HEK293T (cell line): Measurements from ENCODE around the gene GLG1.
"Not testable (repeated sequence)": the region's sequence is repeated elsewhere in the genome, so short reads cannot be mapped to it uniquely, and the experiment has no call there.

Source experiments
- CTBP1 ChIP-seq: fragments of 450-650 bp; IDR thresholded peaks from 2 replicates; pipeline ENCODE4 v1.6.1; 2016; ENCODE audit warnings: borderline replicate concordance
- FOXA1 ChIP-seq: fragments of 450-650 bp; IDR thresholded peaks from 2 replicates; pipeline ENCODE4 v1.6.1; 2016; ENCODE audit warnings: mild to moderate bottlenecking
- FOXM1 ChIP-seq: fragments of 450-650 bp; IDR thresholded peaks from 2 replicates; pipeline ENCODE4 v1.6.1; 2017; ENCODE audit warnings: mild to moderate bottlenecking, borderline replicate concordance
- HDGF ChIP-seq: fragments of 450-650 bp; IDR thresholded peaks from 2 replicates; pipeline ENCODE4 v1.6.1; 2017; ENCODE audit warnings: antibody characterized with exemption, borderline replicate concordance
- TARDBP ChIP-seq: fragments of 450-650 bp; IDR thresholded peaks from 2 replicates; pipeline ENCODE4 v1.6.1; 2016

GRCh38 chr16:74546112-74546511 is 60.8 kb downstream of the GLG1 start:
- not testable (repeated sequence) for TF ChIP-seq HDGF, FOXA1, TARDBP, FOXM1, CTBP1
